Stimulated activated CD8-positive, alpha-beta memory T cell treated with anti-CD3 and anti-CD28 coated beads, Interleukin-12 subunit alpha, Interleukin-12 subunit beta, amount 100 ng/mL, for 24 hours (primary cell): ENCODE measurements around the gene CBARP.
"Not testable (repeated sequence)": the region's sequence is repeated elsewhere in the genome, so short reads cannot be mapped to it uniquely, and the experiment has no call there.

Experiments
- DNase-seq: peaks from one replicate; pipeline ENCODE4 v3.0.0-alpha.2; 2020; ENCODE audit errors: extremely low read depth

The CBARP gene

GRCh38 chr19:1213391-1214286 lies 24.2 kb downstream of the CBARP start:
- no peak for DNase-seq

- DNase-seq, result no peak
These were observed 26.1 kb downstream of the CBARP start for GRCh38 chr19:1211494-1212234.

- no peak for DNase-seq
These were observed 27.6 kb downstream of the CBARP start for GRCh38 chr19:1210227-1210538.

GRCh38 chr19:1208830-1209229 lies 29.0 kb downstream of the CBARP start:
- DNase-seq, result not testable (repeated sequence)

GRCh38 chr19:1206864-1207450 lies 30.8 kb downstream of the CBARP start:
- DNase-seq, result no peak

GRCh38 chr19:1206150-1206863 lies 31.5 kb downstream of the CBARP start:
- no peak for DNase-seq

GRCh38 chr19:1205114-1206099 lies 32.4 kb downstream of the CBARP start, which contains the start of gene STK11:
Gene STK11 (plus strand): TSS chr19:1205778. CDS start chr19:1206914, 1,136 bp downstream.
- DNase-seq, result peak; percentile 98

- DNase-seq, result not testable (repeated sequence)
These were observed 37.2 kb downstream of the CBARP start for GRCh38 chr19:1200614-1201013.

- DNase-seq, result no peak
These were observed 38.3 kb downstream of the CBARP start for GRCh38 chr19:1199531-1199930.

GRCh38 chr19:1189419-1189818 lies 48.4 kb downstream of the CBARP start:
- no peak for DNase-seq

- DNase-seq, result no peak
These were observed 54.1 kb downstream of the CBARP start for GRCh38 chr19:1183543-1184172.

- DNase-seq, result no peak
These were observed 55.1 kb downstream of the CBARP start for GRCh38 chr19:1182727-1183126.

GRCh38 chr19:1182068-1182467 lies 55.7 kb downstream of the CBARP start:
- no peak for DNase-seq

- DNase-seq, result no peak
These were observed 56.2 kb downstream of the CBARP start for GRCh38 chr19:1181606-1182005.
